ENCODE results near the gene CST9.

CST9 gene

DNA sequence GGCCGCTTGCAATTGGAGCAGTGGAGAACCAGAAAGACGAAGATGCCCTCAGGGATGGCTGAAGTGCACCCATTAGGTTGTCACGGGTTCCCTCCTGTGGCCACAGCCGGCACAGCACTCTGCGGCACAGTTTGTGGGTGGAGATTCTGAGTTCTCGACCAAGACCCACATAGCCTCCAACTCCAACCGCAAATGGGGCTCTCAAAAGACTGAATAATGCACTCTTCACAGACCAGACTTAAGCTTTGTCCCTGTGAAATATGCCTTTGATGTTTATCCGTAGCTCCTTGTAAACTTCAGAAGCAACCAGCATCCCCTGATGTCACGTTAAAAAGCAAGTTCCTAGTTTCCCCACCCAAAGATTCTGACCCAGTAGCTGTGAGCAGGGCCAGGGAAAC, 934 bp upstream of the CST9 start:
- Histone ChIP-seq H3K27me3 (ENCODE audit: insufficient read depth, low read length) (no peaks in the 10 kb centered on the region; the same call in 1 of the 2 replicates), H3K4me3 (ENCODE audit: low read depth, low read length, poor library complexity, severe bottlenecking) (no peak overlapping the region), H3K36me3 (ENCODE audit: insufficient read depth, low read length) (no peaks in the 10 kb centered on the region), H3K79me2 (ENCODE audit: insufficient read depth, low read length) (no peaks in the 10 kb centered on the region), H2AFZ (ENCODE audit: low read length) (no peak overlapping the region), H3K9ac (ENCODE audit: low read length) (no peak overlapping the region), H3F3A (ENCODE audit: insufficient read depth, low read length) (no peaks in the 10 kb centered on the region), H3K9me3 (ENCODE audit: low read length) (no peaks in the 10 kb centered on the region), H3K4me1 (ENCODE audit: insufficient read depth, low read length, severe bottlenecking) (no peaks in the 10 kb centered on the region), H3K9me2 (ENCODE audit: low read depth, low read length) (no peaks in the 10 kb centered on the region), H3K27ac (ENCODE audit: low read depth, low read length, poor library complexity, severe bottlenecking) (no peak overlapping the region), H3K4me2 (ENCODE audit: low read length) (no peak overlapping the region), H4K20me1 (ENCODE audit: insufficient read depth, low read length) (no peaks in the 10 kb centered on the region)
- TF ChIP-seq, protein P1, sequence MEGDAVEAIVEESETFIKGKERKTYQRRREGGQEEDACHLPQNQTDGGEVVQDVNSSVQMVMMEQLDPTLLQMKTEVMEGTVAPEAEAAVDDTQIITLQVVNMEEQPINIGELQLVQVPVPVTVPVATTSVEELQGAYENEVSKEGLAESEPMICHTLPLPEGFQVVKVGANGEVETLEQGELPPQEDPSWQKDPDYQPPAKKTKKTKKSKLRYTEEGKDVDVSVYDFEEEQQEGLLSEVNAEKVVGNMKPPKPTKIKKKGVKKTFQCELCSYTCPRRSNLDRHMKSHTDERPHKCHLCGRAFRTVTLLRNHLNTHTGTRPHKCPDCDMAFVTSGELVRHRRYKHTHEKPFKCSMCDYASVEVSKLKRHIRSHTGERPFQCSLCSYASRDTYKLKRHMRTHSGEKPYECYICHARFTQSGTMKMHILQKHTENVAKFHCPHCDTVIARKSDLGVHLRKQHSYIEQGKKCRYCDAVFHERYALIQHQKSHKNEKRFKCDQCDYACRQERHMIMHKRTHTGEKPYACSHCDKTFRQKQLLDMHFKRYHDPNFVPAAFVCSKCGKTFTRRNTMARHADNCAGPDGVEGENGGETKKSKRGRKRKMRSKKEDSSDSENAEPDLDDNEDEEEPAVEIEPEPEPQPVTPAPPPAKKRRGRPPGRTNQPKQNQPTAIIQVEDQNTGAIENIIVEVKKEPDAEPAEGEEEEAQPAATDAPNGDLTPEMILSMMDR (IDR thresholded peaks at IDR 0.05; ENCODE audit: low read length) = peak; percentile 82
- TF ChIP-seq EZH2 (IDR thresholded peaks at IDR 0.05; ENCODE audit: borderline replicate concordance, low read length) = no peak

DNA sequence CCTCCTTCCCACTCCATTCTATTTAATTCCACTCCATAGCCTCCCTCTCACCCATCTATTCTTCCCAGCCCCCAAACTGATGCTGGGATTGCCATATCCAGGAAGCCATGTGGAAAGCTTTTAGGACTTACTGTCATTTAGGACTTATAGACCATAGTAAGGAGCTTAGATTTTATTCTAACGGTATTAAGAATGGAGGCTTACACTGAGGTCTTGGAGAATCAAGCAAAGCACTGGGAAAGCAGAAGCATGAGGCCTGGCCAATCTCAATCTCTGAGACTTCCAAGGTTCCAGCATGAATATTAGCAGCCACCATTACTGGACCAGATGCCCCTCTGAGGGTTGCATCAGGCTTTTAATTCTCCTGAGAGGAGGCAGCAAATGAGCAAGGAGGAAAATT, 1.4 kb downstream of the CST9 start:
- TF ChIP-seq EZH2 (IDR thresholded peaks at IDR 0.05; ENCODE audit: borderline replicate concordance, low read length) = no peak
- TF ChIP-seq, protein P1 (IDR thresholded peaks at IDR 0.05; ENCODE audit: low read length) = no peak
- Histone ChIP-seq H4K20me1 (ENCODE audit: insufficient read depth, low read length) (no peaks in the 10 kb centered on the region), H3K36me3 (ENCODE audit: insufficient read depth, low read length) (no peaks in the 10 kb centered on the region), H3K9me2 (ENCODE audit: low read depth, low read length) (no peaks in the 10 kb centered on the region), H3K4me1 (ENCODE audit: insufficient read depth, low read length, severe bottlenecking) (no peaks in the 10 kb centered on the region), H3K4me2 (ENCODE audit: low read length) (no peak overlapping the region), H3K4me3 (ENCODE audit: low read depth, low read length, poor library complexity, severe bottlenecking) (no peak overlapping the region), H3K9ac (ENCODE audit: low read length) (no peak overlapping the region), H2AFZ (ENCODE audit: low read length) (no peak overlapping the region), H3K79me2 (ENCODE audit: insufficient read depth, low read length) (no peaks in the 10 kb centered on the region), H3K27ac (ENCODE audit: low read depth, low read length, poor library complexity, severe bottlenecking) (no peak overlapping the region), H3K27me3 (ENCODE audit: insufficient read depth, low read length) (no peaks in the 10 kb centered on the region; the same call in 1 of the 2 replicates), H3K9me3 (ENCODE audit: low read length) (no peaks in the 10 kb centered on the region), H3F3A (ENCODE audit: insufficient read depth, low read length) (no peaks in the 10 kb centered on the region)

DNA sequence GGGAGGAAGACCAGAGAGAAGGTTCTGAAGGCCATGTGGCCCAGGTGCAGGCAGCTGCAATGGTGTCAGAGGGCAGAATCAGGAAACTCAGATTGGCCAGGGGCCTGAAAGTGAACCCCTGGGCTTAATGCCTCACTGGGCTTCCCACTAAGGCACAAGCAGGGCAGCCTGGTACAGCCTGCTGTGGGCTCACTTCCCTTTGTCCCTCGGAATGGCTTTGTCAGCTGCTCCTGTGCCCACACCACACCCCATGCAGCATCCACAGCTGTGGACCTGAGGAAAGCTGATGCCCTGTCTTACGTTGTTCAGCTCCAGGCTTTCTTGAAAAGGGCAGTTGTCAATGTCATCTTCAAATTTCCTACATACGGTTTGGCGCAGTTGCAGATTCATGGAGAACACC, 2.4 kb downstream of the CST9 start:
- H3K27ac ChIP-seq (ENCODE audit: low read depth, low read length, poor library complexity, severe bottlenecking) = no peak overlapping the region

More for the DNA sequence above, 2.4 kb downstream of the CST9 start:
- Histone ChIP-seq H3K9ac (ENCODE audit: low read length) (no peak overlapping the region), H3K9me3 (ENCODE audit: low read length) (no peaks in the 10 kb centered on the region), H3F3A (ENCODE audit: insufficient read depth, low read length) (no peaks in the 10 kb centered on the region), H3K4me3 (ENCODE audit: low read depth, low read length, poor library complexity, severe bottlenecking) (no peak overlapping the region), H4K20me1 (ENCODE audit: insufficient read depth, low read length) (no peaks in the 10 kb centered on the region), H3K4me1 (ENCODE audit: insufficient read depth, low read length, severe bottlenecking) (no peaks in the 10 kb centered on the region), H3K9me2 (ENCODE audit: low read depth, low read length) (no peaks in the 10 kb centered on the region), H3K27me3 (ENCODE audit: insufficient read depth, low read length) (no peaks in the 10 kb centered on the region; the same call in 1 of the 2 replicates), H3K36me3 (ENCODE audit: insufficient read depth, low read length) (no peaks in the 10 kb centered on the region), H3K79me2 (ENCODE audit: insufficient read depth, low read length) (no peaks in the 10 kb centered on the region), H2AFZ (ENCODE audit: low read length) (no peak overlapping the region), H3K4me2 (ENCODE audit: low read length) (no peak overlapping the region)
- TF ChIP-seq, protein P1 (IDR thresholded peaks at IDR 0.05; ENCODE audit: low read length) = no peak
- no peak for TF ChIP-seq EZH2 (IDR thresholded peaks at IDR 0.05; ENCODE audit: borderline replicate concordance, low read length)

Measured in OCI-LY1 (cell line).